ENCODE results near the gene TEX26. TPM values are rescaled to one million over a fixed set of nuclear protein-coding genes. Genes with fewer than 3 reads are reported as not detected.
"Not testable (repeated sequence)": the region's sequence is repeated elsewhere in the genome, so short reads cannot be mapped to it uniquely, and the experiment has no call there.

Gene TEX26
- total RNA-seq, 2 donors from 2014 or later, result not detected

- Mint-ChIP-seq H3K36me3 (ENCODE audit: low read depth) (no peaks in the 10 kb centered on the region), H3K27me3 (ENCODE audit: insufficient read depth) (peaks cover 5% of the 10 kb centered on the region), H3K9me3 (no peaks in the 10 kb centered on the region), H3K4me1 (peaks cover 2% of the 10 kb centered on the region), H3K27ac (no peak overlapping the region), H3K4me3 (no peak overlapping the region)
- H3K9ac ChIP-seq (ENCODE audit: extremely low read depth, low read length, poor library complexity, severe bottlenecking), result no peak overlapping the region
- no peaks in the 10 kb centered on the region for H3K9me3 ChIP-seq (ENCODE audit: control insufficient read depth, low read length)
- H3K4me3 ChIP-seq (ENCODE audit: low read length), result no peak overlapping the region
- no peaks in the 10 kb centered on the region for H3K27me3 ChIP-seq (ENCODE audit: control insufficient read depth, insufficient read depth, low read length, poor library complexity, severe bottlenecking)
- TF ChIP-seq CTCF (conservative IDR thresholded peaks at IDR 0.05), result no peak
- no peaks in the 10 kb centered on the region for H3K4me1 ChIP-seq (ENCODE audit: control insufficient read depth, insufficient read depth, low read length)
- no peaks in the 10 kb centered on the region for H3K36me3 ChIP-seq (ENCODE audit: control insufficient read depth, insufficient read depth, low read length)
- no peak for DNase-seq
- H3K27ac ChIP-seq (ENCODE audit: low read depth, low read length), result no peak overlapping the region
- 88 to 89% methylated on average over 3 of the region's 3 CpGs for WGBS, 2 experiments (ENCODE audit: insufficient coverage in 1 of 2, insufficient read length in 1 of 2)
Measured at GRCh38 chr13:30924721-30925120, 7.7 kb upstream of the TEX26 start.

GRCh38 chr13:30925429-30925828 lies 7.0 kb upstream of the TEX26 start:
- Histone ChIP-seq H3K27ac (ENCODE audit: low read depth, low read length) (no peak overlapping the region), H3K36me3 (ENCODE audit: control insufficient read depth, insufficient read depth, low read length) (no peaks in the 10 kb centered on the region), H3K9me3 (ENCODE audit: control insufficient read depth, low read length) (no peaks in the 10 kb centered on the region), H3K4me1 (ENCODE audit: control insufficient read depth, insufficient read depth, low read length) (no peaks in the 10 kb centered on the region), H3K4me3 (ENCODE audit: low read length) (no peak overlapping the region), H3K9ac (ENCODE audit: extremely low read depth, low read length, poor library complexity, severe bottlenecking) (no peak overlapping the region), H3K27me3 (ENCODE audit: control insufficient read depth, insufficient read depth, low read length, poor library complexity, severe bottlenecking) (no peaks in the 10 kb centered on the region)
- Mint-ChIP-seq H3K9me3 (no peaks in the 10 kb centered on the region), H3K27me3 (ENCODE audit: insufficient read depth) (peaks cover 8% of the 10 kb centered on the region), H3K4me1 (peaks cover 2% of the 10 kb centered on the region), H3K27ac (no peak overlapping the region), H3K36me3 (ENCODE audit: low read depth) (no peaks in the 10 kb centered on the region), H3K4me3 (no peak overlapping the region)
- TF ChIP-seq CTCF (conservative IDR thresholded peaks at IDR 0.05), result no peak
- WGBS, 2 experiments (ENCODE audit: insufficient coverage in 1 of 2, insufficient read length in 1 of 2), result 100% methylated on average over 1 of the region's 1 CpG; no CpG with 5 or more reads in 1 of the 2 experiments
- DNase-seq, result no peak

GRCh38 chr13:30926781-30927180 lies 5.7 kb upstream of the TEX26 start:
- H3K36me3 ChIP-seq (ENCODE audit: control insufficient read depth, insufficient read depth, low read length), result no peaks in the 10 kb centered on the region
- H3K4me3 Mint-ChIP-seq, result no peak overlapping the region
- no peak overlapping the region for H3K27ac Mint-ChIP-seq
- peaks cover 16% of the 10 kb centered on the region for H3K27me3 Mint-ChIP-seq (ENCODE audit: insufficient read depth)
- no peak overlapping the region for H3K4me3 ChIP-seq (ENCODE audit: low read length)
- whole genome bisulfite sequencing, 2 experiments (ENCODE audit: insufficient coverage in 1 of 2, insufficient read length in 1 of 2), result 98 to 100% methylated on average over 2 to 3 of the region's 3 CpGs
- H3K36me3 Mint-ChIP-seq (ENCODE audit: low read depth), result no peaks in the 10 kb centered on the region
- H3K27me3 ChIP-seq (ENCODE audit: control insufficient read depth, insufficient read depth, low read length, poor library complexity, severe bottlenecking), result peaks cover 7% of the 10 kb centered on the region
- H3K4me1 Mint-ChIP-seq, result peaks cover 2% of the 10 kb centered on the region
- DNase-seq, result no peak
- no peak overlapping the region for H3K9ac ChIP-seq (ENCODE audit: extremely low read depth, low read length, poor library complexity, severe bottlenecking)
- H3K9me3 ChIP-seq (ENCODE audit: control insufficient read depth, low read length), result no peaks in the 10 kb centered on the region
- no peak overlapping the region for H3K27ac ChIP-seq (ENCODE audit: low read depth, low read length)
- TF ChIP-seq CTCF (conservative IDR thresholded peaks at IDR 0.05), result no peak
- H3K4me1 ChIP-seq (ENCODE audit: control insufficient read depth, insufficient read depth, low read length), result no peaks in the 10 kb centered on the region
- no peaks in the 10 kb centered on the region for H3K9me3 Mint-ChIP-seq

GRCh38 chr13:30927188-30927587 lies 5.3 kb upstream of the TEX26 start:
- not testable (repeated sequence) for H3K9me3 ChIP-seq (ENCODE audit: control insufficient read depth, low read length); H3K36me3 Mint-ChIP-seq (ENCODE audit: low read depth); H3K4me1 Mint-ChIP-seq; DNase-seq; H3K9me3 Mint-ChIP-seq; H3K9ac ChIP-seq (ENCODE audit: extremely low read depth, low read length, poor library complexity, severe bottlenecking); H3K27ac ChIP-seq (ENCODE audit: low read depth, low read length); H3K27ac Mint-ChIP-seq; H3K4me3 ChIP-seq (ENCODE audit: low read length); H3K36me3 ChIP-seq (ENCODE audit: control insufficient read depth, insufficient read depth, low read length); H3K4me3 Mint-ChIP-seq; H3K4me1 ChIP-seq (ENCODE audit: control insufficient read depth, insufficient read depth, low read length)
- peaks cover 20% of the 10 kb centered on the region for H3K27me3 Mint-ChIP-seq (ENCODE audit: insufficient read depth)
- peaks cover 11% of the 10 kb centered on the region for H3K27me3 ChIP-seq (ENCODE audit: control insufficient read depth, insufficient read depth, low read length, poor library complexity, severe bottlenecking)
- WGBS, 2 experiments (ENCODE audit: insufficient coverage in 1 of 2, insufficient read length in 1 of 2), result 79 to 92% methylated on average over 3 of the region's 3 CpGs

Measured in endodermal cell (in vitro differentiated cells).